Measurements from ENCODE around the gene FKBP14.

GRCh38 chr7:30032310-30033125 lies 6.0 kb upstream of the FKBP14 start:
- TF ChIP-seq EZH2 (IDR thresholded peaks at IDR 0.05; ENCODE audit: insufficient read depth, low read length) (no peak), CTCF (IDR thresholded peaks at IDR 0.05; ENCODE audit: insufficient read depth, low read depth, low read length) (no peak)

All from astrocyte (in vitro differentiated cells and primary cell).